ENCODE results near the gene XPO5. TPM values are rescaled to one million over a fixed set of nuclear protein-coding genes. Genes with fewer than 3 reads are reported as not detected.

XPO5 gene
- total RNA-seq, 3 donors from 2014 or later, result 24.0 to 29.4 (median 29.2) TPM

DNA sequence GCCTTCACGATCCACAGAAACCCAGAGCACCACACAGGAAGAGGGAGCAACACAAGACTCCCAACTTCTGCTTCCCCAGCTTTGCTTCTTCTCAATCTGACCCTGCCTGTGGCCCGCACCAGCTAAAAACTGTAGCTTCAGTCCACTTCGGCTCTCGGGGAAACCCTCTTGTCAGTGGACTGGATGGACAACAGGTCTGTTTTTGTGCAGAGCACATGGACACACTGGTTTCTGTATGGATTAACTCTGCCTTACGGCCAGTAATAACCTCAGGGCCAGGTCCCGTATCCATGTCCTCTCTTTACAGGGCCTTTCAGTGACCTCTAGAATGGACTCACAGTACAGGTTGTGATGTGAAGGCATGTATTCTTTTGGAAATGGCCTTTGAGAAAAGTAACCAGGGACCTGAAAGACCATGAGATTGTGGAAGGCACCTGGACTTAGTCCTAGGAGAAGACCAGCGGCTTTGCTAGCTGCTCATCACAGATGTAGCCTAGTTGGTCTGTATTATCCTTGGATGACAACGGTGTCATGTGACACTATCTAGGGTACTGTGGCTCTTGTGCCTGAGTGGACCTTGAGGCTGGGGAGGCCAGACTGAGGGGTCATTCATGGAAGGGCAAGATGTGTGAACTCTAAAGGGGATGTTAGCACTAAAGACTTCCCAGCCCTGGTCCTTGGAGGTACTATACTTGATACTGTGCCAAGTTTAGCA, 53.1 kb downstream of the XPO5 start:
- TF ChIP-seq, protein P1, sequence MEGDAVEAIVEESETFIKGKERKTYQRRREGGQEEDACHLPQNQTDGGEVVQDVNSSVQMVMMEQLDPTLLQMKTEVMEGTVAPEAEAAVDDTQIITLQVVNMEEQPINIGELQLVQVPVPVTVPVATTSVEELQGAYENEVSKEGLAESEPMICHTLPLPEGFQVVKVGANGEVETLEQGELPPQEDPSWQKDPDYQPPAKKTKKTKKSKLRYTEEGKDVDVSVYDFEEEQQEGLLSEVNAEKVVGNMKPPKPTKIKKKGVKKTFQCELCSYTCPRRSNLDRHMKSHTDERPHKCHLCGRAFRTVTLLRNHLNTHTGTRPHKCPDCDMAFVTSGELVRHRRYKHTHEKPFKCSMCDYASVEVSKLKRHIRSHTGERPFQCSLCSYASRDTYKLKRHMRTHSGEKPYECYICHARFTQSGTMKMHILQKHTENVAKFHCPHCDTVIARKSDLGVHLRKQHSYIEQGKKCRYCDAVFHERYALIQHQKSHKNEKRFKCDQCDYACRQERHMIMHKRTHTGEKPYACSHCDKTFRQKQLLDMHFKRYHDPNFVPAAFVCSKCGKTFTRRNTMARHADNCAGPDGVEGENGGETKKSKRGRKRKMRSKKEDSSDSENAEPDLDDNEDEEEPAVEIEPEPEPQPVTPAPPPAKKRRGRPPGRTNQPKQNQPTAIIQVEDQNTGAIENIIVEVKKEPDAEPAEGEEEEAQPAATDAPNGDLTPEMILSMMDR (IDR thresholded peaks at IDR 0.05), result no peak
- Histone ChIP-seq H3K9me3 (no peaks in the 10 kb centered on the region), H3K4me3 (no peak overlapping the region), H3K36me3 (ENCODE audit: low read depth) (no peaks in the 10 kb centered on the region), H3K4me1 (ENCODE audit: low read depth) (peaks cover 8% of the 10 kb centered on the region)
- DNase-seq (no peak), ATAC-seq (no peak)
- intact Hi-C loops (cut with DNase I, micrococcal nuclease), result no loop called here

DNA sequence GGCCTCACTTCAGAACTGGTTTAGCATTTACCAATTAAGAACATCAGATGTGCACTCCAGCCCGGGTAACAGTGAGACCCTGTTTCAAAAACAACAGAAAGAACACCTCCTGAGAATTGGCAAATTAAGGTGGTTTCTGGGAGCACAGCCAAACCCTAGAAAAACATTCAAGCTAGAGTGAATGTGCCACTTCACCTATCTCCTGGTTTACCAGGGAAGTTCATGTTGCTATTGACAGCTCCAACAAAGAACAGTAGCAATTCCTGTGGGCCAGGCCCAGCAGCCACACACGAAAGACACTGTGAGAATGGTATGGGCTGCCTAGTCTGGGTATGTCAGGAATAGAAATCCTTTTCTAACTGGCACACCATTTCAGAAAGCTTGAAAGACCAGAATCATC, 54.0 kb downstream of the XPO5 start:
- TF ChIP-seq, protein P1 (IDR thresholded peaks at IDR 0.05), result no peak
- peaks cover 10% of the 10 kb centered on the region for H3K4me1 ChIP-seq (ENCODE audit: low read depth)
- DNase-seq, result no peak
- no peaks in the 10 kb centered on the region for H3K36me3 ChIP-seq (ENCODE audit: low read depth)
- H3K9me3 ChIP-seq, result no peaks in the 10 kb centered on the region
- intact Hi-C loops (cut with DNase I, micrococcal nuclease), result no loop called here
- no peak overlapping the region for H3K4me3 ChIP-seq
- no peak for ATAC-seq

DNA sequence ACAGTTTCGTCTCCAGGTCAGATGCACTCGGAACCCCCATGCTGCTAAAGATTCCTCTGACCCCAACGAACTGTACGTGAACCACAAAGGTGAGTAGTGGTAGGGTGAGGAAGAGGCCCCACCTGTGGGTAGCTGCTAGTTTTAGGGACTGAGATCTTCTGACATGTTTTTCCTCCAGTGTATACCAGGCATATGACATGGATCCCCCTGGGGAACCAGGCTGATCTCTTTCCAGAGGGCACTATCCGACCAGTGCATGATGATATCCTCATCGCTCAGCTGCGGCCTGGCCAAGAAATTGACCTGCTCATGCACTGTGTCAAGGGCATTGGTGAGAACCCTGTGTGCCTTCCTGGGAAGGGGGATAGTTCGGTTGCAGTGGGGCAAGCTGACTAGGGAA, 55.7 kb downstream of the XPO5 start:
- no peak for ATAC-seq
- H3K36me3 ChIP-seq (ENCODE audit: low read depth), result no peaks in the 10 kb centered on the region
- no peaks in the 10 kb centered on the region for H3K9me3 ChIP-seq

DNA sequence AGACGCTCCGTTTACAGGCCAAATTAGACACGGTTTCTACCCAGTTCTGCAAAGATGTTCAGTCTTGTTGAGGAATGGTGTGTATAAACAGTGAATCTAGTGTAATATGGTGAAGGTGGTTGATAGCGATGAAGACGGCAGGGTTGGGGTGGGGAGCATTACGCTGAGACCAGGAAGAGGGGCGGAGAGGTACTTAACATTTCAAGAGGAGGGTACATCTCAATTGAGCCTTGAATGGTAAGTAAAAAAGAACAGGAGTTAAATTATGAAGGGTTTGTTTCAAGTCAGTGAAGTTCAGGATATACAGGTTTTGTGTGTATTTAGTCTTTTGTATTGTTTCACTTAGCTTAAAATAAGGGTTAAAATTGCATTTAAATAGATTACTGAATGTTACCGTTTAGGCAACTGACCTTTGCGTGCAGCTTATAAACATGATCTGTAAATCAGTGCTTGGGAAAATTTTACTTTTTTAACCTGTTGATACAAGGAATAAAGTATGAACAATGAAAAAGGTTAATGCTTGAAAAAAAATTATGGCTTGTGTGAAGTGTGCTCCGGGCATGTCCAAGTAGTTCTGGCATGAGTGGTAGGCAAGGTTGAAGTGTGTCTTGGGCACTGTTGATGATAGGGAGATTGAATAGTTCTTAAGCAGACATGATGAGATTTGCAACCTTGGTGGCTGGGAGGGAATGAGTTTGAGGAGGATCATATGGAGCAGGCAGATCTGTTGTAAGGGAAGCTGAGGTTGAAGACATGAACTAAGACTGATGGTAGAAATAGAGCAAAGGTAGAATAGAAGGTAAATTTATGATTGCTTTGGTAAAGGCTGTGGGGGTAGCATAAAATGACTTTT, 58.1 kb downstream of the XPO5 start:
- no peaks in the 10 kb centered on the region for H3K9me3 ChIP-seq
- TF ChIP-seq, protein P1 (IDR thresholded peaks at IDR 0.05), result no peak
- H3K36me3 ChIP-seq (ENCODE audit: low read depth), result no peaks in the 10 kb centered on the region
- intact Hi-C loops (cut with DNase I, micrococcal nuclease), result no loop called here
- ATAC-seq (peak; percentile 9), DNase-seq (no peak)
- H3K4me3 ChIP-seq, result peak overlapping the region; percentile 82
- H3K4me1 ChIP-seq (ENCODE audit: low read depth), result peaks cover 24% of the 10 kb centered on the region

More for the DNA sequence above, 55.7 kb downstream of the XPO5 start:
- no peak for DNase-seq
- TF ChIP-seq, protein P1 (IDR thresholded peaks at IDR 0.05), result no peak
- Histone ChIP-seq H3K4me1 (ENCODE audit: low read depth) (peaks cover 19% of the 10 kb centered on the region), H3K4me3 (no peak overlapping the region)
- intact Hi-C loops (cut with DNase I, micrococcal nuclease), result no loop called here

DNA sequence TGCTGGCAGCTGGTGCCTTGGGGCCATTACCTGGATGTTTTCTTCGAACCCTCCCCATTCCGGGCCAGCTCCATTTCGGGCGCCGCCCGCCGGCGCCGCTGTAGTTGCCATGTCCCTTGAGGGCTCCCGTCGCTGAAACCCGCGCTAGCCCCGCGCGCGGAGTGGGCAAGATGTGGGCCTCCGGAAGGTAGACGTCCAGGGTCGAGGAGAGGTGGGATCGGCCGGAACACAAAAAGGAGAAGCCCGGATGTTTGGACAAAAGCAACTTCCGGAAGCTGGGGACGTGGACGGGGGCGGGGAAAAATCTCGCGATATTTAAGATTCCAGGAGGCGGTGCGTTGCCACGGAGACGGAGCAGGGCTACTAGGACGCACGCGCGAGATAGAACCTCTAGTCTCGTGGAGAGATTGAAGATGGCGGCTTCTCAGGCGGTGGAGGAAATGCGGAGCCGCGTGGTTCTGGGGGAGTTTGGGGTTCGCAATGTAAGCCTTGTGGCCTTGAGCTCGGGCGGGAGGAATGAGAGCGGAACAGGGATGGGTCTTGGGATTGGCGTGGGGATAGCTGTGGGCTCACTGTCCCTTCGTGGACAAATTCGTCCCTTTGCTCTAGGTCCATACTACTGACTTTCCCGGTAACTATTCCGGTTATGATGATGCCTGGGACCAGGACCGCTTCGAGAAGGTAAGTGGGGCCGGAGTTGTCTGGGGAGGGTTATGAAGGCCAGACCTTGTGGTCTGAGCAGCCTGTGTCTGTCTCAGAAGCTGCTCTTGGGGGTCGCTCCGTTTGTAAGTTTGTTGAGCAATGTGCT, 58.9 kb downstream of the XPO5 start, which contains the start of the genes POLR1C and YIPF3:
POLR1C (plus strand) TSS at position 393 of the 808 bp plus-strand sequence; CDS start at position 414, 21 bp downstream.
YIPF3 (minus strand) TSS at position 230 of the 808 bp plus-strand sequence; CDS start at position 111, 119 bp downstream.
- intact Hi-C loops (cut with DNase I, micrococcal nuclease), result no loop called here
- TF ChIP-seq, protein P1 (IDR thresholded peaks at IDR 0.05), result no peak
- H3K4me1 ChIP-seq (ENCODE audit: low read depth), result peaks cover 24% of the 10 kb centered on the region
- no peaks in the 10 kb centered on the region for H3K36me3 ChIP-seq (ENCODE audit: low read depth)
- H3K9me3 ChIP-seq, result no peaks in the 10 kb centered on the region
- H3K4me3 ChIP-seq, result peak within 1 kb of the TSS; percentile 82
- peak; percentile 97 to 99 (median 97) for DNase-seq
- peak; percentile 98 for ATAC-seq
